LHCN-M2 (cell line): Measurements from ENCODE around the gene PKP1. TPM values are rescaled to one million over a fixed set of nuclear protein-coding genes. Genes with fewer than 3 reads are reported as not detected.

Experiments used
- DNase-seq: peaks from one replicate; pipeline ENCODE4 v3.0.0-alpha.2; 2012; ENCODE audit warnings: low read depth
- total RNA-seq: library from RNA; depleted of rRNA; stranded (reverse); fragments of >200 nt; gene quantifications from 2 replicates; pipeline ENCODE4 v1.2.3, GENCODE V29; 2014

Gene PKP1
- total RNA-seq, 1 experiment from 2014 or later, result not detected

DNA sequence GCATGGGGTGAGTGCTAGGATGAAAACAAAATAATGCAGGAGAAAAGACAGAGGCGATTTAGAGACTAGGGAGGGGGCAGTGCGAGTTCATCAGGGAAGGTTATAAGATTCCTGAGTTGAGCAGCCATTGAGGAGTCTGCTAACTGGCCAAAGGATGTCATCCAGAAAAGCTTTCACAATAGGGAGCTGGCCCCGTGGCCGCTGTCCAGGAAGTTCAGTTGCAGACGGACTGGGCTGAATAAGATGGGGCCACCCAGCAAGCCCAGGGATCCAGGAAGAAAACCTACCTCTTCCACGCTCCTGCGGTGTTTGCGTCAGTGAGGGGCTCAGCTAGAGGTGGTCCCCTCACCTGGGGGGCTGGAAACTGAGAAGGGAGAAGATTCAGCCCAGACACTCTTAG is 4.0 kb upstream of the PKP1 start:
- no peak for DNase-seq

DNA sequence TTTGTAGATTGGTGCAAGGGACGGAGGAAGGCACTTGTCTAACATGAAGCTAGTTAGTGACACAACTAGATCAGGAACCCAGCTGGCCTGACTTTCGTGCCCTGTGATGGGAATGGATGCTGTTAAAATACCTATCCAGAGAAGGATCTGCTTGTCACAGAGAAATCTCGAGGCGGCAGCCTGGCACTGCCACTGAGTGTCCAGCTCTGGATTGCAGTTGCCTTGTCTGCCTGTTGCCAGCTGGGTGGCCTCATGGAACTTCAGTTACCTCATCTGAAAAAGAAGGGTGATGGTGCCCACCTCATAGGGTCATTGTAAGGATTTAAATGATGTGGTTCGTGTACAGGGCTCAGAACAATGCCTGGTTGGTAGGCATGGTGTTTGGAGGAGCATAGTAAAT is 2.4 kb upstream of the PKP1 start:
- DNase-seq, result no peak

DNA sequence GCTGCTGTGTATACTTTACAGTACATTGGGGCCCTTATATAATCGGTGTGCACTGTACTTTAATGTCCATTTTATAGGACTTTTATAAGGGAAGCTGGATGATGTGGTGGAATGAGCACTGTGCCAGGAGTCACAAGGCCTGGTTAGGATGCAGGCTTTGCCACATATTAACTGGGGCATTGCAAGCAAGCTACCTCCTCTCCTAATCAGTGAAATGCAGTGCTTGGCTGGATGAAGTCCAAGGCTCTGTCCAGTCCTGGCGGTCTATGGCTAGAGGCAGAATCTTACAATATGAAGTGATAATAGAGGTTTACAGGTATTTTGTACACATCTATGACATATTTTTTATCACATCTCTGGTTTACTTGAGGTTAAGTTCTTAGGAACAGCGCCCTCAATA is 1.7 kb upstream of the PKP1 start:
- no peak for DNase-seq

DNA sequence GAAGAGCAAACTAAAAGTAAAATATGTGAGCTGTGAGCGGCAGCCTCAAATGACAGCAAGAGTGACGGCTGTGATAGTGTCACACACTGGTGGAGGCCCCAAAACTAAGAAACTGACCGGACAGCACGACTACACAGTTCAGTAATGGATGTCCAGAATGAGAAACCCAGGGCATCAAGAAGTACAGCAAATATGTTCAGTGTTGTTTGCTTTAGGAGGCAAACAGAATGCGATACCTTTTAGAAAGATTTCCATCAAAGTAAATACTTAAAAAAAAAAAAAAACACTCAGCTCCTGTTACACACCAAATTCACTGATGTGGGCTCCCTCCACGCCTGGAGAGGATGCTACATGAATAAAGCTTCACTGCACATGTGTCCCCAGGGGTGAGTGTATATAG is 1.1 kb upstream of the PKP1 start:
- DNase-seq, result no peak

DNA sequence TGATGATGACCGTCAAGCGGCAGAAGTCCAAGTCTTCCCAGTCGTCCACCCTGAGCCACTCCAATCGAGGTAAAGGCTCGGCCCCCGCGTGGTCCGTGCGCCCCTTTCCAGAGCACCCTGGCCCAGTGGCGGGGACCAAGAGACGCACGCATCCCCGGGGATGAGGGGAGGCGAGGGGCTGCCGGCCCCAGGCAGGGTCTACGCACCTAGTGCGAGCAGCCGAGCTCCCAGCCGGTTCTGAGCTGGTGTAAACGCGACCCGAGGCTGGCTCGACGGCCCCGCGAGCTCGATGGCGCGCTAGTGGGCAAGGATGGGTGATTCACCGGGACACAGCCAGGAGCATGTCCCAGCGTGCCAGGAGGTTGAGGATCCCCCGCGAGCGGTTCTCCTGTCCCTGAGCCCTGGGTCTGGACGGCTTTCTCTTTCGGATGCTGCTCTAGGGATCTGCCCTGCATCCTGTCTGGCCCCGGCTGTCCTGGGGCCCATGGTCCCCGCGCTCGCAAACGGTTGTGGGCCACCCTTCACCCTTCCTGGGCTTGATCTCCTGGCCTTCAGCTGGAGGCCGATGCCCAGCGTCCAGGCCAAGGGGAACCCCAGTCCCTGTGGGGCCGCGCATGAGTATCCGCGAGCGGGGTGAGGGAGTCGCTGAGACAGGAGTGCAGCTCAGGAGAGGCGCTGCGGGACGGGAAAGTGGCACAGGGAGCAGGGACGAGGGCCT is 689 bp downstream of the PKP1 start:
- no peak for DNase-seq

DNA sequence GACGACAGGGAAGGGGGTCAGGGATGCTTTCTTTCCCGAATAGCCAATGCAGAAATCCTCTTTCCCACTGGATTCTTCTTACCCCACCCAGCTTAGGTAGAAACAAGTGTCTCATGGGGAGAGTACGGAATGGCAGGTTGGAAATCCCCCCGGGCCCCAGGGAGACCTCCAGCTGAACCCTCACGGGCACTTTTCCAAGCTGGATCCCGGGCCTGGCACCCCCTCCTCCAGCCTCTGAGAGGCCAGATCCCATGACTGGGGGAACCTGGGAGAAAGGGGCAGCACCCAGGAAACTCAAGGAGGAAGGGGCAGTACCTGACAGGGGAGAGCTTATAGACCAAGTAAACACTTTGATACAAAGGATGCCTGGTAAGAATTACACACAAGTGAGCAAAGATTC is 1.3 kb downstream of the PKP1 start:
- no peak for DNase-seq

GRCh38 chr1:201285846-201286245 is 2.5 kb downstream of the PKP1 start:
- no peak for DNase-seq

- DNase-seq, result no peak
Measured at GRCh38 chr1:201286445-201286844, 3.1 kb downstream of the PKP1 start.

DNA sequence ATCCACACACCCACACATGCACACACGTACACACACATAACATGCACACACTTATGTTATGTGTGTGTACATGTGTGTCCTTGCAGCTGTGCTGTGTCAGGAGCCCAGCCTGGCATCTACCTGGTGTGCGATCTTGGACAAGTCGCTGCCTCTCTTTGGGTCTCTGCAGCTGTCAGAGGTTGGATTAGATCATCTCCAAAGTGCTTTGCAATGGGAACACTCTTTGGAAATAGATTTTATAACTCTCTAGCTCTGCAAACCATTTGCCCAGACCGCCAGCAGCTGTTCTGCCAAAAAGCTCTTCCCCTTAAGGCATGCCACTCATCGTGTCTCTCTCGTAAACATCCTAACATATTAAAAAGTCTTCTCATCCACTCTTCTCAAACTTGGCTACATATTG is 4.7 kb downstream of the PKP1 start:
- peak; percentile 45 for DNase-seq

- DNase-seq, result no peak
Measured at GRCh38 chr1:201288765-201289164, 5.5 kb downstream of the PKP1 start.

DNA sequence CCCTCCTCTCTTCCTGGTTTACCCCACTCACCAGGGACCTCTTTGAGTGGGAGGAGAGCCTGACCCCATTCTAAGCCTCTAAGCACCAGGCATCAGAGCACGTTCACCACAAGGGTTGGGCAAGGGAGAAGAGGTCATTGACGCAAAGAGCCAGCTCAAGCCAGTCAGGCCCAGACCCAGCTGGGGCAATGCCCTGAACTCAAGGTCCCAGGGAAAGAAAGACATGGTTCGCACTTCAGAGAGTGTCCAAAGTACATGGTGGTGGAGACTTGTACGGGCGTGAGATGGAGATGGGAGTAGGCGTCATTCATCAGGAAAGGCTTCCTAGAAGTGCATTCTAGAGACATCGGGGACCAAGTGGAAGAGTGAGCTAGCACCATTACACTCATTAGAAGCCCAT is 7.2 kb downstream of the PKP1 start:
- DNase-seq, result no peak

- DNase-seq, result no peak
Measured at GRCh38 chr1:201291916-201292315, 8.6 kb downstream of the PKP1 start.

GRCh38 chr1:201294876-201295275 is 11.6 kb downstream of the PKP1 start:
- DNase-seq, result no peak

GRCh38 chr1:201295346-201295745 is 12.0 kb downstream of the PKP1 start:
- DNase-seq, result peak; percentile 61

- peak; percentile 77 for DNase-seq
Measured at GRCh38 chr1:201295861-201296260, 12.6 kb downstream of the PKP1 start.

DNA sequence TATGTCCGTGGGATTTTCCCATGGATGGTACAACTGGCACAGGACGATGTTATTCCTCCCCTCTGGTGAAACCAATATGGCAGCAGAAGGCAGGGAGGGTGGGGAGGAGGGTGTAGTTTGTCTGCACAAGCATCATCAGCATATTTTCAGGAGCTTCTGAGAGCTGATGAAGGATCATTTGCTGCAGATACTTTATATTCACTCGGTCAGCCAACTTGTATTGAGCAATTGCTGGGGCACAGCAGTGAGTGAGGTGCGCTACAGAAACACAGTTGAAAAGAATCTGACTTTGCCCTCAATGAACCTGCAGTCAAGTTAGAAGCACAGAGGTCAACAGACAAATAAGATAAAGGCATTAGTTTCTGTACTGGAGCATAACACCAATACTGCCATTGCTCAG is 13.0 kb downstream of the PKP1 start:
- DNase-seq, result no peak

GRCh38 chr1:201298396-201299381 is 15.4 kb downstream of the PKP1 start:
- DNase-seq, result no peak

DNA sequence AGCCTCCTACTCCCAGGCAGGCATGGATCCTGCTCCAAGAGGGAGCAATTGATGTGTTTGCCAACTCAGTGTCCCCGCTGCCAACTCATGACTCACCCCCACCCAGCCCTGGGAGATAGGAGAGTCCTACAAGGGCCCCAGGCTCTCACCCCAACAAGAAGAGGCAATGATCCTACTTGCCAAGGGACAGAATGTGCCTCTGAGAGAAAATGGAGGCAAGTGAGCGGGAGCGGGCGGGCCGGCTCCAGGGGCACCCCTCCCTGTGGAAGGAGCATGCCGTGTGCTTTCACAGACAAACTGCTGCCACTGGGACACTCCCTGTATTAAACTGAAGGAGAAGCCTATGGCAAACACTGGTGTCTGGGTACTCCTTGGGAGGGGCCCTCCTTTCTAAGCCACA is 16.7 kb downstream of the PKP1 start:
- DNase-seq, result peak; percentile 46

- no peak for DNase-seq
Measured at GRCh38 chr1:201300641-201301040, 17.3 kb downstream of the PKP1 start.

- DNase-seq, result no peak
Measured at GRCh38 chr1:201302163-201303152, 19.2 kb downstream of the PKP1 start.

DNA sequence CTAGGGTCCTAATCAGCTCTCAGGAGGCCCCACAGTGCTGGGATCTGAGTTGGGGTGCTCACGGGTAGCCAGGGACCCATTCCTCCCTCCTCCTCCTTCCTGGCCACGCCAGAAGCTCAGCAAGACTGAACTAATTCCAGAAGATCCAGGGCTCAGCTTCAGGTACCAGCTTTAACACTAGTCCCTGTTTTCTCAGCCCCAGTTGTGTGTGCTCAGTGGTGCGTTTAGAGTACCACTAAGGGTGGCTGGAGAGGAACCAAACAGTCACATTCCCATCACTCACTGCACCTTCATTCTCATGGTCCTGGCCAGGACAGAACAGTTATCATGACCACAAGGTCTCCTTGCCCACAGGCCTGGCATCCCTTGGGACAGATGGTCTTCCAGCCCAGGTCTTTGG is 20.8 kb downstream of the PKP1 start:
- no peak for DNase-seq

- DNase-seq, result no peak
Measured at GRCh38 chr1:201305815-201306214, 22.5 kb downstream of the PKP1 start.
